HG03571 (cell line): ENCODE data around the gene WWOX.

Experiments used
- ATAC-seq: cut with Tn5 transposase; IDR thresholded peaks from one replicate; pipeline ENCODE4 v1.9.1; 2021; ENCODE audit not compliant: unreplicated experiment

Gene WWOX

DNA sequence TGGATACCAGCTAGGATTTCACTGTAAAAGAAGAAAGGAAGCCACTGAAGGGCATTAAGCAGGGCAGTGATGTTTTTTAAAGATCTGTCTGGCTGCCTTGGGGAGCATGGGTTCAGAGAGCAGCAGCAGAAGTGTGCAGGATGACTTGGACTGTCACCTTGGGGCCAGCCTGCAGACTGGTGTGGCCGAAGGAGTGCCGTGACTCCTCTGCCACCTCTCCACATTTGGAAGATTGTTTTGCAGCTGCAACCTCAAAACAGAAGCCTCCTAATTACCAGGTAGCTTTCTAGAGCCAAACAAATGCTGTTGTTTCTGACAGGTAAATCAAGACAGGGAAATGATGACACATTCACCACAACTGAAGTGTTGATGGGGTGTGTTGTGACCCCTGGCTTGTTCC lies 681.4 kb downstream of the WWOX start:
- ATAC-seq, result no peak

DNA sequence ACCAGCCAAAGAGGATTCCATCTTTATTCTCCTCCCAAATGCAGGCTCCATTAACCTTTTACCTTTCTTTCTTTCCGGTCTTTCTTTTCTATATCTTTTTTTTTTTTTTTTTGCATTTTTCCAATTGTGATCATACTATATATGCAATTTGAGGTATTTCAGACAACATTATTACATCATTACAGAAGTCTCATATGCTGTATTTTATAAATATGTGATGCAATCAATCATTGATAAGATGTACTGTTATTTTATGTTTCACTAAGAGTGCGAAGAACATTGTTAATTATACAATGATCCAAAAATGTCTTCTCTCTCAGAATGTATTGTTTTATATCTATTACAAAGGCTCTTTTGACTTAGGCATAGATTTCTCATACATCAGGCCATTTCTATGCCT lies 683.1 kb downstream of the WWOX start:
- ATAC-seq, result no peak

DNA sequence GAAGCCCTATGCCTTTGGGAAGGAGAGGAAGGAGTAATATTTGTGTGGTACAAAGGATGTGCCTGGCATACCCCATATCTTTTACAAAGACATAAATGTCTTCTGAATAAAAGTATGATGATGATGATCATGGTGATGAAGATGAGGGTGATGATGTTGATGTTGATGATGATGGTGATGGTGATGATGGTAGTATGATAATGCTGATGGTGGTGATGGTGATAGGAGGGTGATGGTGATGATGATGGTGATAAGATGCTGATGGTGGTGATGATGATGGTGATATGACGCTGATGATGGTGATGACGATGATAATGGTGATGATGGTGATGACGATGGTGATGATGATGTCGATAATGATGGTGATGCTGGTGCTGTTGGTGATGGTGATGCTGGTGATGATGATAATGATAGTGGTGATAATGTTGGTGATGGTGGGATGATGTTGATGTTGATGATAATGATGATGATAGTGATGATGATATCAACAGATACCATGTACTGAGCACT lies 684.2 kb downstream of the WWOX start:
- ATAC-seq, result no peak

DNA sequence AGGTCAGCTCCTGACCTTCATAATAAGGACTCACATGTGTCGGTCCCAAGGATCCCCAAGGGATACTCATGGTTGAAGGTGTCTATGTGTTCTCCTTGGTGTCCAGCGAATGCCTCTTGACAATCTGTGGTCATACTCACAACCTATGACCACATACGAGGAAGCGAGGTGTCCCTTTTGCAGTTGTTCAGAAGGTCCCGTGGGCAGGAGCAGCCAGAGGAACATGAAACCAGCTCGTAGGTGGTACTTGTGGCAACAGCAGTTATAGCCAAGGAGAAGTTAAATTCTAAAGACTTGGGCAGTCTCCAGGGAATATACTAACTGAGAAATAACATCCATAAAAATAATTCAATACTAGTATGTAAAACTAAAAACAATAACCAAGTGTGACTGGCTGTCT lies 685.3 kb downstream of the WWOX start:
- ATAC-seq, result no peak

DNA sequence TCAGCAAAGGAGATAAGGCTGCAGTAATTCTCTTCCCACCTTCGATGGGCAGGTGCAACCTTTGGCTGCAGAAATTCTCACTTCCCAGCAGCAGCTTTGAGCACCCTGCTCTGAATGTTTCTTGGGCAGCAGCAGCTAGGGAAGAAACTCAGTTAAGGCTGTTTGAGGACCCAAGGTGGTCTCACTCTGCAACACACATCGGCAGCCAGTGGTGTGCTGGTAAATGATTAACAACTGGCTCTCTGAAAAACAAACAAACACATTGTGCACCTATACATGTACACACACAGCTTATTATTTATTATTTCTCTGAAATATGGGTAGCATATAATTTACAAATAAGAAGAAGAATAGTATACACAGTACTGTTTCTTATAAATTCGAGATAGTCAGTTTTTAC lies 685.8 kb downstream of the WWOX start:
- no peak for ATAC-seq

DNA sequence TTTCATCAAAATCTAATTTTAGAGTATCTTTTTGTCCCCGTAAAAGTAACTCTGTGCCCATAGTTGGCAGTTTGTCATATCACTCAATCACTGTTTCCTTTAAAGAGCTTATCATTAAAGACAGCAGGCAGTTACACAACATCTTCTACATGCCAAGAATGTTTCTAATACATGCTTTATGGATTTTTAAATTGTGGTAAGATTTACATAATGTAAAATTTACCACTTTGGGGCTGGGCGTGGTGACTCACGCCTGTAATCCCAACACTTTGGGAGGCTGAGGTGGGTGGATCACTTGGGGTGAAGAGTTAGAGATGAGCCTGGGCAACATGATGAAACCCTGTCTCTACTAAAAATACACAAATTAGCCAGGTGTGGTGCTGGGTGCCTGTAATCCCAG lies 687.2 kb downstream of the WWOX start:
- ATAC-seq, result no peak

DNA sequence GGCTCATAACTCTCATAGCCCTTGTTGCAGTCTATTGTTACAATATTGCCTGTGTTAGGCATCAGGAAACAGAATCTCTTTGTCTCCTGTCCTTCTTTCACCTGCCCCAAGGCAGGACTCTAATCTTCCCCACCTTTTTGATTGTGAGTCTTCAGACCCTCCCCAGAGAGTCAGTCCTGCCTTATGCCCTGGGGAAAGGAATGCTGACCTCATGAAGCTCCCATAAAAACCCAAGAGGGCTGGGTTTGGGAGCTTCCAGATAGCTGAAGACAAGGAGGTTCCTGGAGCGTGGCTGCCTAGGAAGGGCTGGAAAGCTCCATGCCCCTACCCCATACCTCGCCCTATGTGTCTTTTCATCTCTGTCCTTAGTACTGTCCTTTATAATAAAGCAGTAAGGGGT lies 688.8 kb downstream of the WWOX start:
- ATAC-seq, result no peak

DNA sequence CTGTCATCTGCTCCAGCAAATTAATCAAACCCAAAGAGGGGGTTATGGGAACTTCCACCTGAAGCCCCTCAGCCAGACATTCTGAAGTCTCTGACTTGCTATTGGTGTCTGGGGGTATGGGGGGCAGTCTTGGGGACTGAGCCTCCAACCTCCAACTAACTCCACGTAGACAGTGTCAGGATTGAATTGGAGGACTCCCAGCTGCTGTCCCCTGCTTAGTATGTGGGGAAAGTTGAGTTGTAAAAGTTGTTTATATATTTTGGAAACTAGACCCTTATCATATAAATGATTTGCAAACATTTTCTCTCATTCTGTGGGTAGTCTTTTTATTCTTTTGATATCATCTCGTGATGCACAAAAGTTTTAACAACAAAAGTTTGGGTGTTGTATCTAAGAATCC lies 689.2 kb downstream of the WWOX start:
- no peak for ATAC-seq

DNA sequence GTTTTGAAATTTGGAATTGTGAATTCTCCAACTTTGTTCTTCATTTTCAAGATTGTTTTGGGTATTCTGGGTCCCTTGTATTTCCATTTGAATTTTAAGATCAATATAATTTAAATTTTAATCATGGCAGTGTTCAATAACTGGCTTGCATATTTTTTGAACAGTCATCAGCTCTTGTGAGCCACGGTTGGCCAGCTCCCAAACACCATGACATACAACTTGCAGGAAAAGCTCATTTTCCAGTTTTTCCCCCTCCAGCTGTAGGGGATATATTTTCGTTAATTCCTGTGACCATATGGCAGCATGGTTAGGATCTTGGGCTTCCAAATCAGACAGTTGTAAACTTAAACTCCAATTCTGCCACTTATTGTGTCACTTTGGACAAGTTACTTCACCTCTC lies 690.1 kb downstream of the WWOX start:
- ATAC-seq, result no peak

DNA sequence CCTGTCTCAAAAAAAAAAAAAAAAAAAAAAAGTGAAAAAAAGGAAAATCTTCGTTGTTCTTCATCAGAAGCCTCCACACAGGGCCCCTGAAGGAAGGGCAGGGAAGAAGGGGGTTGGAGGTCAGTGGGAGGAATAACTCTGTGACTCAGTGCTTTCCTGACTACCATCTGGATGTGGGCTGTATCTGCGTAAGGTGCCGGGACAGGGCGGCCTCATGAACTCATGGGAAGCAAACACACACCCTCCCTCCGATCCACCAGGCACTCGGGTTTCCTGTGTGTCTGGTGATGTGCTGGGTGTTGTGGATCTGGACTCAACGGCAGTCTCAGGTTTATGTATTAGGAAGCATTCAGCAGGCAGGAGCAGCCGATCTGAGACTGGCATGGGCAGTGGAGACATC lies 691.6 kb downstream of the WWOX start:
- no peak for ATAC-seq

DNA sequence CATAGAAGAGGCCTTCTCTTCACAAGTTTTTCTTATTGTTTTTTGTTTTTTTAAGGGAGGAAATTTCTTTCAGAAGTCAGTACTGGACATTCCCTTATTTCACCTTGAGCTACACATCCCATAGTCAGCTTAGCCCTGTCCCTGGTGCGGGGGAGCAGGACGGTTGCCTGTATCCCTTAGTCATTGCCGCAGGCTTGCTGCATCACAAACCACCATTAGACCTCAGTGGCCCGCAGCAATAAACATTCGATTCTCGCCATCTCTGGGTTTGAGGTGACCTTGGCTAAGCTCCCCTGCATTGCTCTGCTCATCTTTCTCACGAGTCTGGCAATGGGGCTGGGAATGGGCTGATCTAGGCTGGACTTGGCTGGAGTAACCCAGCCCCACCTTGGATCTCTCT lies 692.5 kb downstream of the WWOX start:
- ATAC-seq, result no peak

DNA sequence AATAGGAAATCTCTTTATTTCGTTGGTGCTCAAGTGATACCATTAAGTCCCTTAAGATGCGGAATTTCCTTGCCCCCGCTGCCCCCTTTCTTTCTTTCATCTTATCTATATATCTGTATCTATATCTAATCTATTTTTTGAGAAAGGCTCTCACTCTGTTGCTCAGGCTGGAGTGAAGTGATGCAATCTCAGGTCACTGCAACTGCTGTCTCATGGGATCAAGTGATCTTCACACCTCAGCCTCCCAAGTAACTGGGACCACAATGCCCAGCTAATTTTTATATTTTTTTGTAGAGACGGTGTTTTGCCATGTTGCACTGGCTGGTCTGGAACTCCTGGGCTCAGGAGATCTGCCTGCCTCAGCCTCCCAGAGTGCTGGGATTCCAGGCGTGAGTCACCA lies 693.5 kb downstream of the WWOX start:
- ATAC-seq, result no peak

DNA sequence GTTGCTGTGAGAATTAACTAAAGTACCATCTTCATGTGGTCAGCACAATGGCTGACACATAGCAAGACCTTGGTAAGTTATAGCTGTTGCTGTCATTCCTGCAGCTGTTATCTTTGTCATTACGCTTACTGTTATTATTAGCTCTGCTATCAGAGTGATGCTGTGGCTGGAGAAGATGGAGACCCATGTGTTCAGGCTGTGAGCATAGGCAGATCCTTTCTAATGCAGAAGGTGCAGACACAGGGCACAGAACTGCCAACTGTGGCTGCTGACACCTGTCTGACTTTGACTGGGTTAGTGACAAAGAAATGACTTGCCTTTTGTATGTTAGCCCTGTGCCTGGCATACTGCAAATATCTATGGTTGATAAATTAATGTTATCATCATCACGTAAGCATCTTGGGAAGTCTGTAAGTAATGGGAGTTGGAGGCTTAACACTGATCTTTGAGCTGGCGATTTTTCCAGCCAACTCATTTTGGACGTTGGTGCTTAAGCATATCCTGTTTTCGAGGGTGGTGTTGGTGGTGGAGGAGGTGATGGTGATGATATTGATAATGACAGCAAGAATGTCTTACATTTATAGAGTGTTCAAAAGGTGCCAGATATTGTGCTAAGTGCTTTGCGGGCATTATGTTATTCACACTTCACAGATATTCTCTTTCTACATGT lies 695.3 kb downstream of the WWOX start:
- ATAC-seq, result no peak

DNA sequence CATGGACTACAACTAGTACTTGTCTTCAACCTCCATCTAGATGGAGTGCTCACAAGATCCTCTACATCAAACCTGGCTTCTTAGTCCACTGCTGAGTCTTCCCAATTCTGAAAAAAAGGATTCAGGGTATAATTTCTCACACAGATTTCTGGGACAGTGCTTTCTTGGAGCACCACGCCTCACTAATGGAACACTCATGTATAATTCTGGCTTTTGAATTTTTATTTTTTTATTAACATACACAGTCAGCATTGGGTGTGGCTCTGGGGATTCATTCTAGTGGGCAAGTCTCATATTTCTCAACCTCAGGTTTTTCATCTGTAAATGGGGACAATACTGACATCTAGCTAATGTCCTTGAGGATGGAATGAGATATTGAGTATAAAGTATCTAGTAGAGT lies 696.0 kb downstream of the WWOX start:
- ATAC-seq, result no peak

DNA sequence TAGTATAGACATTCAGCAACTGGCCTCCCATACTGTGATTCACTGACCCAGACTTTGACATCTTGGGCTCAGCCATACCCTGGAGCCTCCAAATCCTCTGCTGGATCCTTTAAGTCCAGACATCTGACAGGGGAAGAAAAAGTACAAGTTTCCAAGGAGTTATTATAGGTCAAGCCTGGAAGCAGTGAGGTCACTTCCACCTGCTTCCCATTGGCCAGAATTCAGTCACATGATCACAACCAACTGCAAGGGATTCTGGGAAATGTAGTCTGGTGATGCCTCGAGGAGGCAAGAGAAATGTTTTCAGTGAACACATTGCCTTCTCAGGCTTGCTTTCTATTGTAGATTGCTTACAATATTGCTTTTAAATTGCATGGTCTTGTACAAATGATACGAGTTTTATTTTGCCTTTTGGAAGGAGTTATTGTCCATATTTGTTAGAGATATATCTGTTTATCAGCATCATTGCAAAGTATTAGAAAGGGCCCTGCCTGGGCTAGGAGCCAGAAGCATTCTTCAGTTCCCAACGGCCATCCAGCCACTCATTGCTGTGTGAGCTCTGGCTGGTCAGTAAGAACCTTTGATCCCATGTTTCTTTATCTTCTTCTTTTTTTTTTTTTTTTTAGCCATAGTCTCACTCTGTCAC lies 696.9 kb downstream of the WWOX start:
- ATAC-seq, result no peak

DNA sequence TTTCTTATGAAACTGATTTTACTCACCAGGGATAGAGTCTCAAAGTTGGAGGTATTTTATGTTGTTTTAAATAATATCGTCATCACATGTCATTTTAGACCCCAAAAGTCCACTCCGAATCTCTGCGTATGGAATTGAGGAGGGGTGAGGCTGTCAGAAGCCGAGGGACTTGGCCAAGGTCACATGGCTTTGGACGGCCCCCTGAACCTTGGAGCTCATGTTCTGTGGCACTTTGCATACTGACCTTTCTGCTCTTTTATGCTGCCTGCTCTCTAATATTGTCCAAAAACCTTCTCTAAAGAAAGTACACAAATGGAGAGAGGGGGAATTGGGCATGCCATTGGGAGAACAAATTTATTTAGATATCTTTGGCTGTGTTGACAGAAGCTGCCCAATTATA lies 700.0 kb downstream of the WWOX start:
- no peak for ATAC-seq

DNA sequence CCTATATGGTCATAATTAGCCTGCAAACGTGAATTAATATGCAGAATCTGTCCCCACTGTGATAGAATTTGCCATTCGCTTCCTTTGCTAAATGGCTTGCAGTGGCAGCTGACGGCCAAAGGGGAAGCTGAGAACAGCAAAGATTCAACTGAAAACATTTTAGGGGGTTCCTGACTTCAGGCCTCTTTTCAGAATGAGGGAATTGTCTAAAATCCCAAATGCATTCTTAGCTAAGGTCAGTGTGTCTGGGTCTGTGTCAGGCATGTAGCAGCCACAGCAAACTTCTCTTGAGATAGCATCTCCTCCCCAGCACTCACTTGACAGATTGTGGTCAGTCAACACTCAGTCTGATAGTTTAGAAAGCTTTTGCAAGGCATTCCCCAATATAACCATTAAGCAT lies 701.1 kb downstream of the WWOX start:
- ATAC-seq, result no peak

DNA sequence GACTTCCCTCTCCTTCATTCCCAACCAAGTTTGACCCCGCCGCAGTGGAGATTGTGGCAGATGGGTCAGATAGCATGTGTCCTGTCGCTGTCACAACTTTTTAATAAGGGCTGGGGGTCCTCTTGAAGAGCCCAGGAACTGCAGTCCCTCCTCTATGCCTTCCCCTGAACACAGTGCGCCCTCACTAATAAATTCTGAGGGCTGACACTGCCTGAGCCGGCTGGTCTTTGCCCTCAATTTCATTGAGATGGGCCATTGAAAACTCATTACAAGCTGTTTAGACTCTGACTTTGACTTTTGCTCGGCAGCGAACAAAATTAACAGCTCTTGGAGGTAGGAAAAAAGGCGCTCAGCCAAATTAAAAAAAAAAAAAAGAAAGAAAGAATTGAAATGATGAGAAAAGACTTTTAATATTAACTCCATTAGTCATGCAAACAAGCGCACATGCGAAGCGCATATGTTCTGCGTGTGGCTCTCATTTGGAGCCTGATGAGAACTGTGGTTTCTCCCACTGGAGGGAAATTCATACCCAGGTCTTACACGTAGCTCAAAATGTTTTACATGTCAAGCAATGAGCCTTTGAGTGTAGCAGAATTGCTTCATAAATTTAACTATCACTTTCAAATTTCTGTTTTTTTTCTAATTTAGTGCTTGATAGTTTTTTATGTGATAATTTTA lies 704.7 kb downstream of the WWOX start:
- ATAC-seq, result no peak

DNA sequence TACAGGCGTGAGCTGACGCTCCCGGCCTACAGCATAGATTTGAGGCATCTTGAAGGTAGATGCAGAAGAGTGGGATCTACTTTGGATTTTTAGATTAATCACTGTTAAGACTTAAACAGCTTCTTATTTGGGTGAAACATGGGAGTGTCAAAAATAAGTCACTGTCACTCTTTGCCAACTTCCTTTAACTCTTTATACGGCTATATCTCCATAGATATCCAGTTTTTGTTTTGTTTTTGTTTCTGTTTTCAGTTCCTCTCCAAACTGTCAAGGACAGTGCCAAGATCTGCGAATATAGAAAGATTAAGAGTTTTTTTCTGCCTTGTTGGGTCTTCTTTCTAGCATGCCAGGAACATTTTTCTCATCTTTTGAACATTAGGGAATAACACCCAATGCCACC lies 706.1 kb downstream of the WWOX start:
- ATAC-seq, result no peak

DNA sequence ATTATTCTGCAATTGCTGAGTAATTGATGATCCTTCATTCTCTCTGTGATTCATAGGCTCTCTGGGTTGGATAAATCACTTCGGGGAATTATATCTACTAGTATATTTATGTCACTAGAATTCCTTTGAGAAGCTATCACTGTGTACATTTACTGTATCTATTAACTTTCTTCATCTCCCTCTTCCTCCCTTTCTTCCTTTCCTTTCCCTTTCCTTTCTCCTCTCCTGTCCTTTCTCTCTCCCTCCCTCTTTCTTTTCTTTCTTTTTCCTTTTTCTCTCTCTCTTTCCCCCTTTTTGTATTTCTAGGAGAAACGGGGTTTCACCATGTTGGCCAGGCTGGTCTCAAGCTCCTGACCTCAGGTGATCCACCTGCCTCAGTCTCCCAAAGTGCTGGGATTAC lies 711.8 kb downstream of the WWOX start:
- ATAC-seq, result no peak

DNA sequence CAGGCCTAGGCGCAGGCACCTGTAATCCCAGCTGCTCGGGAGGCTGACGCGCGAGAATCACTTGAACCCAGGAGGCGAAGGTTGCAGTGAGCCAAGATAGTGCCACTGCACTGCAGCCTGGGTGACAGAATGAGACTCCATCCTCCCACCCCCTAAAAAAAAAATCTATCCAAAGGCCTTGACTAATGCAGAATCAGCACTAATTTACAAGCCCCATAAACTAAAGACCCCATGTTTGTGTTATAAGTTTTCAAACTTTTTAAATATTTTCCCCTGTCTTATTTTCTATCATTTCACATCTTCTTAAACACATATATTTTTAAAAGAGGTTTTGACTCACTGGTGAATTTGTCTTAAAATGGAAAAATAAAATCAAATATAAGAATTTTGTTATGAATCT lies 713.1 kb downstream of the WWOX start:
- ATAC-seq, result no peak

DNA sequence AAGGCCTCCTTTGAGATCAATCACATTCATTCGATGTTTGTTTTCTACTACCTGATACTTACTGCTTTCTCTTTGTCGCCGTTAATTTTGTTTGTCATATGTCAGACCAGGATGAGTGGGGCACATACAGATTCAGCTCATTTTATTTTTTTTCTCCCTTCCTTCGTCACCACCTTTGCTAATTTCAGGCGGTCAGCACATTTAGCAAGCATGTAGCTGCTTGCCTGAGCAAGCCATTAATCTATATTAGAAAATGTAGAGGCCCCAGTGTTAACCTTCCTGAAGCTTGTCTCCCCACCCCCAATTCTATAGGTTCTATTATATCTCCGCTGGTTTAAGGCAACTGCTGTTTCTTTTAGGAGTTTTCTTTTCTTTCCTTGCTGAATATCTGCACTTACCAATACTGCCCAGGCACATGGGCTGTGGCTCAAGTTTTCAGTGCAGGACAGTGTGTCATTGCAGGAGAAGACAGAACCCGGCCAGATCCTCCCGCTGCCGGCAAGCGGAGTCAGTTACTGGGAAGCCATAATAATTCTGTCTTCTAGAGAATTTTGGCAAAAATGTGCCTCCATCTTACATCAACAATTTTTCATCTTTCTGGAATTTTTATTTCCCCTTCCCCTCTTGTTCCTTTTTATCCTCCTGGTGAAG lies 714.3 kb downstream of the WWOX start:
- ATAC-seq, result no peak
